Parathyroid adenoma (tissue), 2 donors: Measurements from ENCODE around the gene PLCD3.
A peak's percentile ranks its signal among the peaks of the same experiment; 100 is the strongest.

ENCODE experiments used
- H2AFZ ChIP-seq: fragments of 300-600 bp; sonication (generic); one replicate; pipeline ENCODE4 v1.7.0; 2017; ENCODE audit warnings: antibody characterized with exemption, mild to moderate bottlenecking
- H3K27ac ChIP-seq: fragments of 300-600 bp; sonication (generic); one replicate; pipeline ENCODE4 v1.7.0; 2017
- H3K27me3 ChIP-seq: fragments of 300-600 bp; sonication (generic); one replicate; pipeline ENCODE4 v1.7.0; 2017; ENCODE audit warnings: low read length; ENCODE audit not compliant: control insufficient read depth, insufficient read depth
- H3K36me3 ChIP-seq: fragments of 300-600 bp; sonication (generic); one replicate; pipeline ENCODE4 v1.7.0; 2017; ENCODE audit warnings: low read length; ENCODE audit not compliant: control insufficient read depth, insufficient read depth
- H3K4me1 ChIP-seq: fragments of 300-600 bp; sonication (generic); one replicate; pipeline ENCODE4 v1.7.0; 2017; ENCODE audit warnings: control low read depth
- H3K4me2 ChIP-seq: fragments of 300-600 bp; sonication (generic); one replicate; pipeline ENCODE4 v1.7.0; 2017; ENCODE audit warnings: low read length
- H3K4me3 ChIP-seq: fragments of 300-600 bp; sonication (generic); one replicate; pipeline ENCODE4 v1.7.0; 2017; ENCODE audit warnings: low read depth, low read length
- H3K79me2 ChIP-seq: fragments of 300-600 bp; sonication (generic); one replicate; pipeline ENCODE4 v1.7.0; 2017; ENCODE audit warnings: control low read depth
- H3K9ac ChIP-seq: fragments of 300-600 bp; sonication (generic); one replicate; pipeline ENCODE4 v1.7.0; 2017; ENCODE audit warnings: mild to moderate bottlenecking
- H3K9me3 ChIP-seq: fragments of 300-600 bp; sonication (generic); one replicate; pipeline ENCODE4 v1.7.0; 2017; ENCODE audit warnings: low read length; ENCODE audit not compliant: control insufficient read depth
- TF ChIP-seq, protein P1 (sequence below): fragments of 300-600 bp; sonication (generic); IDR thresholded peaks from one replicate; pipeline ENCODE4 v1.7.0; 2017; ENCODE audit warnings: antibody characterized with exemption, mild to moderate bottlenecking
- donor health status: primary hyperparathyroidism.

PLCD3 gene

DNA sequence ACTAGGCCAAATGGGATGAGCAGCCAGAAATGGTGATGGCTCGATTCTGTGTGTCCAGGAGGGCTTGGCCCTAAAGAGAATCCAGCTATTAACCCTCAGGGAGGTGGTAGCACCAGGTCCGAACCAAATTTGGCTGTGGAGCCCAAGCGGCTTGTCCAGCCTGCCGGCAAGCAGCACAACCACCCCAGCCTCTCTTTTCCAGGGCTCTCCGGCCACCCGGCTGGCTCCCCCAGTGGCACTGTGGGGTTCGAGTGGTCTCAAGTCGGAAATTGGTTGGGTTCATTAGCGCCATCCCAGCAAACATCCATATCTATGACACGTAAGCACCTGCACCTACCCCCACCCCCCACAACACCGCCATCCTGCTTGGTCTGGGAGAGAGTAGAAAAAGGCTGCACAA is 35.4 kb downstream of the PLCD3 start:
- Histone ChIP-seq H2AFZ (no peak overlapping the region), H3K79me2 (no peaks in the 10 kb centered on the region), H3K4me3 (no peak overlapping the region), H3K36me3 (no peaks in the 10 kb centered on the region), H3K9ac (no peak overlapping the region), H3K9me3 (no peaks in the 10 kb centered on the region), H3K4me1 (no peaks in the 10 kb centered on the region), H3K27ac (no peak overlapping the region), H3K27me3 (no peaks in the 10 kb centered on the region), H3K4me2 (no peak overlapping the region)
- TF ChIP-seq, protein P1, sequence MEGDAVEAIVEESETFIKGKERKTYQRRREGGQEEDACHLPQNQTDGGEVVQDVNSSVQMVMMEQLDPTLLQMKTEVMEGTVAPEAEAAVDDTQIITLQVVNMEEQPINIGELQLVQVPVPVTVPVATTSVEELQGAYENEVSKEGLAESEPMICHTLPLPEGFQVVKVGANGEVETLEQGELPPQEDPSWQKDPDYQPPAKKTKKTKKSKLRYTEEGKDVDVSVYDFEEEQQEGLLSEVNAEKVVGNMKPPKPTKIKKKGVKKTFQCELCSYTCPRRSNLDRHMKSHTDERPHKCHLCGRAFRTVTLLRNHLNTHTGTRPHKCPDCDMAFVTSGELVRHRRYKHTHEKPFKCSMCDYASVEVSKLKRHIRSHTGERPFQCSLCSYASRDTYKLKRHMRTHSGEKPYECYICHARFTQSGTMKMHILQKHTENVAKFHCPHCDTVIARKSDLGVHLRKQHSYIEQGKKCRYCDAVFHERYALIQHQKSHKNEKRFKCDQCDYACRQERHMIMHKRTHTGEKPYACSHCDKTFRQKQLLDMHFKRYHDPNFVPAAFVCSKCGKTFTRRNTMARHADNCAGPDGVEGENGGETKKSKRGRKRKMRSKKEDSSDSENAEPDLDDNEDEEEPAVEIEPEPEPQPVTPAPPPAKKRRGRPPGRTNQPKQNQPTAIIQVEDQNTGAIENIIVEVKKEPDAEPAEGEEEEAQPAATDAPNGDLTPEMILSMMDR = no peak

DNA sequence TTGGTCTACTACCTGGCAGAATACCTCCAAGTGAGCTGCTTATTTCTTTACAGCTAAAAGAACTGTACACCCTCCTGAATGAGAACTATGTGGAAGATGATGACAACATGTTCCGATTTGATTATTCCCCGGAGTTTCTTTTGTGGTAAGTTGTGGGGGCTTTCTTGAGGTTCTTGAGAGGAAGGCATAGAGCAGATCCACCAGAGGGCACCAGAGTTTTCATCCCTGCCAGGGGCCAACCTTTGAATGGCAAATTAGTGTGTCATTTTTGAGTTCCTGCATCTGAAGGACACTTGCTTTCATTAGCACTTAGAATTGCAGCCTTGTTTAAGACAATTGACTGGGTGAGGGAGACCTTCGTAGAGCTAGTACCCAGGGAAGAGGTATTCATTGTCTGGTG is 36.2 kb downstream of the PLCD3 start:
- H3K4me1 ChIP-seq = no peaks in the 10 kb centered on the region
- H3K9ac ChIP-seq = no peak overlapping the region
- TF ChIP-seq, protein P1 = peak; percentile 25
- H3K36me3 ChIP-seq = no peaks in the 10 kb centered on the region
- no peak overlapping the region for H2AFZ ChIP-seq
- no peak overlapping the region for H3K4me3 ChIP-seq
- no peak overlapping the region for H3K4me2 ChIP-seq
- H3K27ac ChIP-seq = no peak overlapping the region
- H3K27me3 ChIP-seq = no peaks in the 10 kb centered on the region
- no peaks in the 10 kb centered on the region for H3K9me3 ChIP-seq
- no peaks in the 10 kb centered on the region for H3K79me2 ChIP-seq

DNA sequence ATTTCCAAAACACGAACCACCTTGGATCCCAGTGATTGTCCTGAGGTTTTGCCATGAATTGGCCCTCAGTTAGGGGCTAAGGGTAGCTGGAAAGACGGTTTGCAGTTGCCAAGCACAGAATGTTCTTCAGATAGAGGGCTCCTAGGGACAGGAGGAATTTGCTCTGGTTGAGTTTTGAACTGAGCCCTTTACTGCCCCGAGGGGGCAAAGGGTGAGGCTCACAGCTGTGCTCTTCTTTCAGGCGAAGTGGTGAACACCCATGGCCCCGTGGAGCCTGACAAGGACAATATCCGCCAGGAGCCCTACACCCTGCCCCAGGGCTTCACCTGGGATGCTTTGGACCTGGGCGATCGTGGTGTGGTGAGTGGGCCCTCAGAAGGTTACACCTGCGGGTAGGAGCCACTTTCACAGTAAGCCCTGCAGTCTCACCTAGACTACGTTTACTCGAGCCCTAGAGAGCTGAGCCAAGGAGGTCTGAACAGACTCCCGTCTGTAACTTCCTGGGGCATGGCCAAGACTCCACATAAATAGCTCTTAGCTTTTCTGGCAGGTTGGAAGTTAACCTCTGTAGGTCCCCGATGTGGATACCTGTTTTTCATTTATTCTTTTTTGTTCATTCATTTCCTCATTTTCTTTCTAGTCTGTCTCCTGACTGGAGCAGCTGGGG is 38.7 kb downstream of the PLCD3 start:
- no peak overlapping the region for H3K4me3 ChIP-seq
- no peaks in the 10 kb centered on the region for H3K9me3 ChIP-seq
- H3K4me1 ChIP-seq = no peaks in the 10 kb centered on the region
- H3K79me2 ChIP-seq = no peaks in the 10 kb centered on the region
- no peak overlapping the region for H2AFZ ChIP-seq
- no peak overlapping the region for H3K4me2 ChIP-seq
- H3K9ac ChIP-seq = no peak overlapping the region
- H3K36me3 ChIP-seq = no peaks in the 10 kb centered on the region
- H3K27me3 ChIP-seq = no peaks in the 10 kb centered on the region
- H3K27ac ChIP-seq = peak overlapping the region; percentile 22
- TF ChIP-seq, protein P1 = no peak

DNA sequence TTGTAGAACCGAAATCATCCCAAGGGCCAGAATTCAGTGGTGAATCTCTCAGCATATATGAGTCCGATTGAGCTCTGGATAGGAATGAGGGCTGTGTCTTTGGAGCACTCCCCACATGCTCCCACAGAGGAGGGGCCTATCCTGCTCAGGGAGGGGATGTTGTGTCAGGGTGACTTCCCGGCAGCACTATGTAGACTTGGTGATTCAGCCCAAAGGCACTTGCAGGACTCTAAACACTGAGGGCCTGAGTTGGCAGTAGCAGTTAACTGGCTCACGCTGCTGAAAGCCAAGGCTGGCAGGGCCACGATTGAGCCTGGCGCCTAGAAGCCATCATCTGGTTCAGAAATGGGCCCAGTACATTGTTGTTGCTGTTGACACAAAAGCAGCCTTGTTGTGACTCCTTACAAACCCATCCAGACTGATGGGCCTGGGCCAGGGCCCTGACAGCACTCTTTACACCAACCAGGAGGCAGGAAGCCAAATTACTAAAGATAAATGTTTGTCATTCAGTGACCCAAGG is 39.3 kb downstream of the PLCD3 start:
- H3K9me3 ChIP-seq = no peaks in the 10 kb centered on the region
- no peak overlapping the region for H3K4me2 ChIP-seq
- H3K4me3 ChIP-seq = no peak overlapping the region
- H3K79me2 ChIP-seq = no peaks in the 10 kb centered on the region
- H3K27ac ChIP-seq = peak overlapping the region; percentile 22
- no peak overlapping the region for H2AFZ ChIP-seq
- no peaks in the 10 kb centered on the region for H3K36me3 ChIP-seq
- no peak overlapping the region for H3K9ac ChIP-seq
- H3K27me3 ChIP-seq = no peaks in the 10 kb centered on the region
- TF ChIP-seq, protein P1 = no peak
- no peaks in the 10 kb centered on the region for H3K4me1 ChIP-seq
